ENCODE measurements around the gene GOSR2.
A peak's percentile ranks its signal among the peaks of the same experiment; 100 is the strongest.
"Not testable (repeated sequence)": the region's sequence is repeated elsewhere in the genome, so short reads cannot be mapped to it uniquely, and the experiment has no call there.

GOSR2 gene

GRCh38 chr17:46952115-46952514 is 29.2 kb downstream of the GOSR2 start:
- DNase-seq: peak in 2 of 10 donors; percentile 68 to 82
- intact Hi-C loops (cut with DNase I): no loop called here

- intact Hi-C loops (cut with DNase I); DNase-seq: not testable (repeated sequence)
Measured at GRCh38 chr17:46953191-46953590, 30.2 kb downstream of the GOSR2 start.

- intact Hi-C loops (cut with DNase I): no loop called here
Measured at GRCh38 chr17:46958041-46958591, 35.2 kb downstream of the GOSR2 start.

GRCh38 chr17:46960152-46960551 is 37.2 kb downstream of the GOSR2 start:
- intact Hi-C loops (cut with DNase I): no loop called here
- no peak for DNase-seq

More at GRCh38 chr17:46958041-46958591, 35.2 kb downstream of the GOSR2 start:
- peak in 2 of 10 donors; percentile 76 to 77 for DNase-seq

DNA sequence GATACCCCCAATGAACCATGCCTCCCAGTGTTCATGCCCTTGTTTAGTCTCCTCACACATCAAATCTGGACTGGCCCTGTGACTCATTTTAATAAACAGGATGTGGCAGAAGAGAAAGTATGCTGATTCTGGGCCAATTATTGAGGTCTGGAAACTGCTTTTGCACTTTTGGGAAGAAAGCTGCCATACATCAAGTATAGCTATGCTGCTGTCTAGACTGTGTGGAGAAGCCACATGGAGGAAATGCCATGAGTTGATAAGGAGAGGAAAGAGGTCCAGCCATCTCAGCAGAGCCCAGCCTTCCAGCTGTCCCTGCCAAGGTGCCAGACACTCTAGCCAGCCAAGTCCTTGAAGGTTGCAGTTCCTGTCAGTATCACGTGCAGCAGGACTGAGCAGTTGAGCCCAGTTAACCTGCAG is 39.4 kb downstream of the GOSR2 start:
- DNase-seq: no peak
- intact Hi-C loops (cut with DNase I): no loop called here

DNA sequence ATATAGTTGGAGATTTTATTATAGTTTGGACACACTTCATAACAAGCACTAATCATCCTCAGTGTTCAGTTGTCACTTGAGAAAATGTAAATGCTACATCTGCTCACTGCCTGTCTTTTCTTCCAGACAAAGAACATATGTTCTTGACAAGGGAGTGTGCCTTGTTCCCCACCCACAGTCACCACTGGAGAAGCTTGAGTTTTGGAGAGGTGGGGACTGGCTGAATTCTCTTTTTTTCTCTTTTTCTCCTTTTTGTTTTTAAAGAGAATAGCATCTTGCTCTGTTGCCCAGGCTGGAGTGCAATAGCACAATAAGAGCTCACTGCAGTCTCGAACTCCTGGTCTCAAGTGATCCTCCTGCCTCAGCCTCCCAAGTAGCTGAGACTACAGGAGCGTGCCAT is 40.6 kb downstream of the GOSR2 start:
- DNase-seq: peak in 2 of 10 donors; percentile 52 to 68
- intact Hi-C loops (cut with DNase I): no loop called here

DNA sequence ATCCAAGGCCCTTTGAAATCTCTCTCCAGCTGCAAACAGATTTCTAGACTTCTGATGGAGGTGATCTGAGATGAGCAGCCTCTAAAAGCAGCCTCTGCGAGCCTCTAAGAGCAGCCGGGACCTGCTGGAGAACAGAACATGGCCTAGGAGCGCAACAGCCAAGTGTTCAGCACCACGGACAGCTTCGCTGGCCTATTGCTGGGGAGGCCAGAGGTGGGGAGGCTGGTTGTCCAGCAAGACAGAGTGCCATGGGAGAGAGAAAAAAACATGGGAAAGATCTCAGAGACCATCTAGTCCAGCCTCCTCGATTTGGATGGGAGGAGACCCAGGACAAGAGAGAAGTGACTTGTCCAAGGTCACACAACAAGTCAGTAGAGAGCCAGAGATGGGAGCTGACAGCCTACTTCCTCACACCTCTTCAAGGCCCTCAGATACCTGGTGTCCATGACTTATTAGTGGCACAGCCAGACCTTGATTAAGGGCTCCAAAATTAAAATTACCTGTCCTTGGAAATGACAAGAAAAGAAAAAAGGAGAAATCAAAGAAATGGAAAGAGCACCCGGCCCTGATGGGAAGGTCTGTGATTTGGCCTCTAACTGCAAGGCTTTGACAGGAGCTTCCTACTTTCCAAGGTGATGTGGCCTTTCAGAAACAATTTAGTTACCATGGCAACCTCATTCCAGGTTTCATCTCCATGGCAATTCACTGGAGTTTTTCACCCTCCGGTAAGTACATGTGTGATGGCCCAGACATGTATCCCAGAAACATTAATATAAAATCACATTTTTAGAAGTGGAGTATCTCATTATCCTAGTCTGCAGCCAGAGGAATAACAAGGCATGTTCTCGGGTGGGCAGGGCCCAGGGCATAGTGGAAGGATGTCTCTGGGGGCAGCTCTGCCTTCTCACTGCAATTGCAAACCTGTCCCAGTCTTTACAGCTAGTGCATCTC is 41.6 kb downstream of the GOSR2 start:
- DNase-seq: peak in 2 of 10 donors; percentile 46 to 49
- intact Hi-C loops (cut with DNase I): no loop called here

- intact Hi-C loops (cut with DNase I): no loop called here
- DNase-seq: peak in 1 of 10 donors; percentile 49
Measured at GRCh38 chr17:46968224-46968834, 45.4 kb downstream of the GOSR2 start.

GRCh38 chr17:46968896-46969295 is 45.9 kb downstream of the GOSR2 start:
- DNase-seq: peak in 1 of 10 donors; percentile 62
- intact Hi-C loops (cut with DNase I): no loop called here

- intact Hi-C loops (cut with DNase I): no loop called here
- peak in 1 of 10 donors; percentile 62 for DNase-seq
Measured at GRCh38 chr17:46971647-46972300, 48.8 kb downstream of the GOSR2 start.

- intact Hi-C loops (cut with DNase I): no loop called here
- peak in 2 of 10 donors; percentile 85 to 88 for DNase-seq
Measured at GRCh38 chr17:46972346-46972745, 49.4 kb downstream of the GOSR2 start.

- intact Hi-C loops (cut with DNase I): no loop called here
- no peak for DNase-seq
Measured at GRCh38 chr17:46974086-46974485, 51.1 kb downstream of the GOSR2 start.

- intact Hi-C loops (cut with DNase I): no loop called here
- DNase-seq: peak in 1 of 10 donors; percentile 40
Measured at GRCh38 chr17:46975287-46975686, 52.3 kb downstream of the GOSR2 start.

DNA sequence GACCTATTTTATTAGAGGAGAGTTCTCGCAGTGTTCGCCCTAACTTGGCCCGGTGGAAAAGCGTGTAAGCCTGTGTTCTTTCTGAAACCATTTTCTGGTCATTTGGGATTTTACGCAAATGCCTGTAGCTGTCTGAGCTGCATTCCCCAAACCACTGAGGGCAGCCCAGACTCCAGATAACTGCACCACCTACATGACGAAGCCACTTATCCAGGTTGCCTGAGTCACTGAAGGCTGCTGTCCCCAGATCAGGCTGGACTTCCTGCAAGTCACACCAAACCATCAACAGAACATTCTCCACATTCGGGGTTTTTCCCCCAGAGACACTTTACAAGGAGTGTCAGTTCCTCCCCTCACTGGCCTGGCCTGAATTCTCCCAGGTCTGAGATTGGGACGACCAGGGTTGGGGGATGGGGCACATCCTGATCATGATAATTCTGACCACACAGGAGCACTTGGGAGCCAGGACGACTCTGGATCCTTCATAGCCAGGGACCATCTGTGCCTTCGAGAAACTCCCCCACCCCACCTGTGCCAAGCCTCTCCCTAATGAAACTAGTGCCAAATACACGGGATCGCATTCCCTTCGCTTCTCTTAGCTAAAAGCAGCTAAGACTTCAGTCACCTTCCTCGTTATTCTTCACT is 53.8 kb downstream of the GOSR2 start:
- no peak for DNase-seq
- intact Hi-C loops (cut with DNase I): no loop called here

DNA sequence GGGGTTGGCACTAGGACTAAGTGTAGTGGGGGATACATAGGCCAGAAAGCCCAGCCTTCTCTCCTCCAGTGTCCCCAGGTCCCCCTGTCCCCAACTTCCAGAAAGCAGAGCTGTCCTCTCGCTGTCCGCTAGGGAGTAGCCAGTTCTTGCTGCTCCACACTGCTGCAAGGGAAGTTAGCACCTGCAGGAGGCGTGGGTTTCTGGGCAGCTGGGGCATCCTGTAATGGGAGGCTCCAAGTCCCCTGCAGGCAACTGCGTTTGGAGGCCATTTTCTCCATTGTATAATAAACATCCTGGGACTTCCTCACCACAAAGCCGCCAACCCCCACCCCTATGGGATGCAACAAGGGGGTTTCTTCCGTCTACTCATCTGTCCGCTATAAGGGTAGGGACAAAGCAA is 54.4 kb downstream of the GOSR2 start:
- DNase-seq: peak in 6 of 10 donors; percentile 47 to 92 (median 78)
- intact Hi-C loops (cut with DNase I): no loop called here

DNA sequence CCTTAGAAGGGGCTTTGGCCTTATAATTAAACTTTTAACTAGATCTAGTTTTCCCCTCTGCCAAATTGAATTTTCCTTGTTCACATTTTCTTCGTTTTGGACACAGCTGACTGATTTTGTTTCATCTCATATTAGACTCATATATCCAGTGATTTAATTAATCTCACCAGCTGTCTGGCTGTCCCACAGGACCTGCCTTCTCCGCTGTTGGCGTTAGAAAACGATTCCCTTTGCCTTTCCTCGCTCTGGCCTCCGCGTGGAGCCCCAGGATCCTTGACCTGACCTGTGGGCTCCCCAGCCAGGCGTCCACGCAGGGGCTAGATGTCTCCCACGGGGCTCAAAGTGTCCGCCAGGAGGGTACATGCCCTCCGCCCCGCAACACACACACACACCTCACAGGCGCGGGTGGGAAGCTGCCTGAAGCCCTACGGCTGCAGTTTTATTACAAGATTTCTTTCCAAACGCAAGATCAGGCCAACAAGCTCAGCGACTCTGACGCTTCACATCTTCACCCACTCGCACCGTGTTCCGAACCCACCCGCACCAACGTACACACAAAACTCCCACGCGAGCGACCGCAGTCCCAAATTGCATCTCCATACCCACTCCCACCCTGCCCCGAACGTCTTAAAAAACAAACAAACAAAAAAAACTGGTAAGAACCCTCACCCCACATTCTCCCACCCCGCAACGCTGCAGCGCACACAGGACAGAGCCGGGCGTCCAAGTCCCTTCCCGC is 55.0 kb downstream of the GOSR2 start:
- no peak for DNase-seq
- intact Hi-C loops (cut with DNase I): no loop called here

GRCh38 chr17:46978489-46979146 is 55.7 kb downstream of the GOSR2 start:
- DNase-seq: peak in 2 of 10 donors; percentile 26 to 86
- intact Hi-C loops (cut with DNase I): no loop called here

DNA sequence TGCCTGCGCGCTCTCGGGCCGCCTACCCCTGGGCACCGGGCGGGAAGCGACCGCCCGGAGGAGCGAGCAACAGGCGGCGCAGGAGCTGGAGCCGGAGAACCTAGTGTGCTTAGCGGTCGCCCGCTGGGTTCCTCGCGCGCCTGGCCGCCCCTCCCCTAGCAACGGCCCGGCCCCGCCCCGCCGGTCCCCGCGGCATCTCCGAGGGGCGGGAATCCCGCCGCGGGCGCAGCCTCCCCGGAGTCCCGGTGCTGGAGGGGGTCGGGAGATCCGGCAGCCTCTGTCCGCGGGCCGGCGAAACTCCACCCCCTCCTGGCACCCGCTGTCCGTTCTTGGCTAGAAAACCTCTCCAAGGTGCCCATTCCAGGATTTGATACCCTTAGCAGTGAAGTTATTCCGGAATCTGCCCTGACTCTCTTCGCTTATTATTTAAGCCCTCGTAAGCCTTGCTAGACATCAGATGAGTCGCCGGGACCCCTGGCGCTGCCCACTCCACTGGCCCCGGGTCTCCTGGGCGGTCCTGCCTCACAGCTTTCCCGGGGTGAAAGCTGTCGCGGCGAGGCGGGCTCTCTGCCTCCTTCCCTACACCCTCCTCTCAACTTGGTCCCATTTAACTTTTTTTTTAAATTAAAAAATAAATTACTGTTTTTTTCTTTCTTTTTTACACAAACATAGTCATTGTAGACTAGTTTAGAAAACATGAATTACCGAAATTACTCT is 56.3 kb downstream of the GOSR2 start, which contains the start of gene RPRML:
TSS of gene RPRML (minus strand) at position 107 of the 717 bp plus-strand sequence. CDS start 246 bp downstream, outside the sequence.
- peak in 8 of 10 donors; percentile 25 to 90 (median 53) for DNase-seq
- intact Hi-C loops (cut with DNase I): no loop called here
